HG03521 (cell line): ENCODE data around the gene CELSR1.
"Not testable (repeated sequence)": the region's sequence is repeated elsewhere in the genome, so short reads cannot be mapped to it uniquely, and the experiment has no call there.

ENCODE experiments used
- ATAC-seq: cut with Tn5 transposase; IDR thresholded peaks from one replicate; pipeline ENCODE4 v1.9.1; 2021; ENCODE audit warnings: mild to moderate bottlenecking, moderate library complexity; ENCODE audit not compliant: unreplicated experiment

The CELSR1 gene

DNA sequence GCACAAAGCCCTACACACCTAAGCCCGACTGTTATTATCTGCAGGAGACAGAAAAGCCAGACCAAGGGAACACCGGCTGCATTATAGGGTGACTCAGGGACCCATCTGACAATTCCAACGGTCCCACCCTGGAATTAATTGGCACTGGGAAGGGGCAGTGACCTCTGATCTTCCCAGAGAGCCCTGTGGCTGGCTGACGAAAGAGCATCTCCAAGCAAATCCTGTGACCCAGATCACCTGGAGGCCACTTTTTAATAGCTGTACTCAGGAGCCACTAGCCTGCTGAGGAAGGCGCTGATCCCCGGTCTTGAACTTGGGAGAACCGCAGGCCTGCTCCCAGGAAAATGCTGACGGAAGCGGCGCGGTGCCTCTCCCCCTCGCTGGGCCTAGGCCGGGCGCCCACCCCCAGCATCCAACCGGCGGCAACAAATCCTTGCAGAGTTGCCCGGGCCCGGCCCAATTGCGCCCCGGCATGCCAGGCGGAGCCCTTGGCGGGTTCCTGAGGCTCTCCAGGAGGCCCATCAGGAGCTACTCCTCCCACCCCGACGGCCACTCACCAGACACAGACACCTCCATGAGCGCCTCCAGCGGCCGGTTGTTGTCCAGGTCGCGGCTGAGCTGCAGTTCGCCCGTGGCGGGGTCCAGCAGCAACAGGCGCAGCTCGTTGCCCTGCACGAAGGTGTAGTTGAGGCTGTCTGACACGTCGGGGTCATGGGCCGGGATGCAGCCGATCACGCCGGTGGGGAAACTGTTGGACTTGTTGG lies 4.2 kb downstream of the CELSR1 start:
- ATAC-seq: no peak

DNA sequence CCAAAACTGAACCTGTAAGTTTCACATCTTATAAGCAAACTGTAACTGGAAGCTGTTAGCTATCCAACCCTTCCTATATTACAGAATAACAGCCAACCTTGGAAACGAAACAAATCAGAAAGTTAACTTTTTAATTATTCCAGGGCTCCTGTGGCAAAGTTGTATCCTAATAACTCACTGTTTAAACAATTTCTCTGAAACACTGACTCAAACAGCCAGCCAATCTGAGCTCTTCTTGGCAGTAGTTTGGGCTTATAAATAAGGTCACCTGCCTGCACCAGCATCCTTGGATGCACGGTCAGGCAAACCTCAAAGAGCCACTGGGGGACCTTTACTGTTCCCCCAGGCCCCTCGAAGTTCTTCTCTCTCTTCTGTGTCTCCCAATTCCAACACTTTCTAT lies 5.0 kb downstream of the CELSR1 start:
- no peak for ATAC-seq

GRCh38 chr22:46531581-46532175 lies 5.7 kb downstream of the CELSR1 start:
- no peak for ATAC-seq

GRCh38 chr22:46528121-46528610 lies 9.3 kb downstream of the CELSR1 start:
- no peak for ATAC-seq

GRCh38 chr22:46526244-46526839 lies 11.1 kb downstream of the CELSR1 start:
- no peak for ATAC-seq

DNA sequence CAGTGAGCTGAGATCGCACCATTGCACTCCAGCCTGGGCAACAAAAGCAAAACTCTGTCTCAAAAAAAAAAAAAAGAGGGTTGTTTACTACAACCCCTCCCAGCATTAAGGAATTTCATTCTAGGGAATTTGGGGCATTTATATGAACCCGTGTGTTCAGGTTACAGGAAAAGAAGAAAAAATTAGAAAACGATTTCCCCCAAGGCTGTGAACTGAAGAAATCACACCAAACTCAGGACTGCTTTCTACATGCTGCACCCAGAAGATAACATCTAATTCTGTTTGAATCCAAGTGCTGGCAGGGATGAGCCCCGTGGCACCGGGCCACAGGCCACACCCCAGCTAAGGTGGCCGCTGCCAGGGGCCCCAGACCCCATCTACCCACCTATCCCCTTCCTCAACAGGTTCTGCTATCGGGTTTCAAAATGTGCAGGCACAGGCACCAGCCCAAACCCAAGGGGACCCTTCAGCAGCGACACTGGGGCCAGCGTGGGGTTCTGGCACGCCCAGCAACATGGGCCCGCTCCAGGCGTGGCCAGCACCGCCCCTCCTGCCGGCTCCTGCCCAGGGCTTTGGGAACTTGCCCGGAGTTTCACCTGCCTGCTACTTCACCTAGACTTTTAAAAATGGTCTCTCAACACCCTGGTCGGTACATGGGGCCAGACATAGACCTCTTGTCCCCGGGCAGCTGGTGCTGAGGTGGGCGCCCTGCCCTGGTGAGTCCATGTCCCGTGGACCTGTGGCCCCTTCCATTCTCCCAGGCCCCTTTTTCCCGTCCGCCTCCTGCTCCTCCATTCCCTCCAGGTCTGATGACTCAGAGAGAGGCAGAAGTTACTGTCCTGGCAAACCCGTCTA lies 11.8 kb downstream of the CELSR1 start:
- no peak for ATAC-seq

GRCh38 chr22:46524203-46524740 lies 13.1 kb downstream of the CELSR1 start:
- no peak for ATAC-seq

GRCh38 chr22:46522797-46523196 lies 14.6 kb downstream of the CELSR1 start:
- ATAC-seq: no peak

GRCh38 chr22:46521994-46522393 lies 15.4 kb downstream of the CELSR1 start:
- no peak for ATAC-seq

DNA sequence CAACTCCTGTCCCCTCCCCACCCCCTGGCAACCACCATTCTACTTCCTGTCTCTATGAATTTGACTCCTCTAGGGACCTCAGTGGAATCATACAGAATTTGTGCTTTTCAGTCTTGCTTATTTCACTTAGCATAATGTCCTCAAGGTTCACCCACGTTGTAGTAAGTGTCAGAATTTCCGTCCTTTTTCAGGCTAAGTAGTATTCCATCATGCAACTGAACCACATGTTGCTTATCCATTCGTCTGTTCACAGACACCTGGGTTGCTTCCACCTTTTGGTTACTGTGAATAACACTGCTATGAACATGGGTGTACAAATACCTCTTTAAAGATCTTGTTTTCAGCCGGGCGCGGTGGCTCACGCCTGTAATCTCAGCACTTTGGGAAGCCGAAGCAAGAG lies 16.5 kb downstream of the CELSR1 start:
- no peak for ATAC-seq

GRCh38 chr22:46519377-46519776 lies 18.0 kb downstream of the CELSR1 start:
- no peak for ATAC-seq

GRCh38 chr22:46518542-46519325 lies 18.7 kb downstream of the CELSR1 start:
- no peak for ATAC-seq

DNA sequence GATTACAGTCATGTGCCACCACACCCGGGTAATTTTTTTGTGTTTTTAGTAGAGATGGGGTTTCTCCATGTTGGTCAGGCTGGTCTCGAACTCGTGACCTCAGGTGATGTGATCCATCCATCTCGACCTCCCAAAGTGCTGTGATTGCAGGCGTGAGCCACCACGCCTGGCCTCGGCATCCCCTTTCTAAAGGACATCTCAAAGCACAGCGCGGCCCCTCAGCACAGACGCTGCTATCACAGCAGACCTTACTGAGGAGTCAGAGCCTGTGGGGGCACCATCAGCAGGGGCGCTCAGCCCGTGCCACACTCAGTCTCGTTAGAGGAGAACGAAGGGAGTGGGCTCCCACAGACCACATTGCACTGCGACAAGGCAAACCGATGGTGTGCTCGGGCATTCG lies 19.4 kb downstream of the CELSR1 start:
- ATAC-seq: no peak

DNA sequence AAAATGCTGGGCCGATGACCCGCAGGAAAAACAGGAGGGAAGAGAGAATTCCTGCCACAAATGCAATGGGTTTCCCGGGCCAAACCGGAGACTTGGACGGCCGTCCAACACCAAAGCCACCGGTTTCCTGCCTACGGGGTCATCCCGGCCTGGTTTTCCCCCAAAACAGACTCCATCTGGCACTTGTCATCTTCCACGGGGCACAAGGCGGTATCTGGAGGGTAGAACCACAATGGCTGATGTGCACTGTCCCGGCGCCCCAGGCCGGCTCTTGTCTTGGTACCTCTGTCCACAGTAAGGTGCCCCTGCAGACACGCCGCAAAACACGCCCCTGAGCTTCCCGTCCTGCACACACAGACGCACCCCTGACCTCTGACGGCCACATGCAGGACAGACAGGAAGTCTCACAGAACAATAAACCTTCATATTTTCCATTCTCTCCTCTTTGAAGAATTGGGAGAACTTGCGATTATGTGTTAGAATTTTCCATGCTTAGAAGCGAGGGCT lies 20.1 kb downstream of the CELSR1 start:
- no peak for ATAC-seq

GRCh38 chr22:46516638-46517037 lies 20.8 kb downstream of the CELSR1 start:
- ATAC-seq: no peak

- ATAC-seq: not testable (repeated sequence)
Observed at GRCh38 chr22:46516112-46516487, 21.3 kb downstream of the CELSR1 start.

DNA sequence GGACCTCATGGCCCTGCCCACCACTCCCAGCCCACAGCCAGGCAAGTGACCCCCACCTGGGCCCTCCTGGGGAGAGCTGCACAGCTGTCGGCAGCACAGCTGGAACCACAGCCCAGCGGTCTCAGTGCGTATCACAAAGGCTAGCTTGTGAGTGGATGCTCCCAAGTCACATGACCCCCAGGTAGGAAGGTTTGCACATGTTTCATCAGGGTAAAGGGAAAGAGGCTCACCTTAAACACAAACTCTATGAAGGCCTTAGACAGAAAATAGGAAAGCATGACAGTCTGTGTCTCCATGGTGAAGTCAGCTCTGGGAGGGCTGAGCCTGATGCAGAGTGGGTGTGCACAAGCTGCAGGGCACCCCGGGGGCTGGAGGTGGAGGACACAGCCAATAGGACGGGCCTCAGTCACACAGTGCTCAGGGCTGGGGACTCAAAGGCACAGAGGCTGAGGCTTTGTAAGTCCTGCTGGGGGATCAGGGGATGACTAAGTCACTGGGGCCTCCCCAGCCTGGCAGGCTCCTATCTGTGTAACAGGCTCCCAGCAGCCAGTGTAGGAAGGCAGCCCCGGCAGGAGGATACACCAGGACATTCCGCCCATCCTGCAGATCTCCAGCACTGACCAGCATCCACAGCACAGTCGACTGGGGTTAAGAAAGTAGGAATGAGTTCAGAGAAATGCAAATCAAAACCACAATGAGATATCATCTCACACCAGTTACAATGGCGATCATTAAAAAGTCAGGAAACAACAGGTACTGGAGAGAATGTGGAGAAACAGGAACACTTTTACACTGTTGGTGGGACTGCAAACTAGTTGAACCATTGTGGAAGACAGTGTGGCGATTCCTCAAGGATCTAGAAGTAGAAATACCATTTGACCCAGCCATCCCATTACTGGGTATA lies 22.0 kb downstream of the CELSR1 start:
- no peak for ATAC-seq

- ATAC-seq: no peak
Observed at GRCh38 chr22:46514592-46515207, 22.7 kb downstream of the CELSR1 start.
